Fibroblast of skin of left quadriceps (primary cell): Measurements from ENCODE around the gene GFPT2.

Source experiments
- DNase-seq, 2 experiments: peaks; one replicate each; pipeline ENCODE4 v3.0.0-alpha.2; 2013; ENCODE audit warnings: low read depth in 2 of 2

Gene GFPT2

GRCh38 chr5:180378438-180379344, 25.6 kb upstream of the GFPT2 start:
- DNase-seq, result no peak

GRCh38 chr5:180377556-180378197, 24.5 kb upstream of the GFPT2 start:
- DNase-seq, result no peak

GRCh38 chr5:180376511-180376910, 23.4 kb upstream of the GFPT2 start:
- no peak for DNase-seq

- no peak for DNase-seq
These were observed 22.8 kb upstream of the GFPT2 start for GRCh38 chr5:180375955-180376354.

- DNase-seq, result no peak
These were observed 22.2 kb upstream of the GFPT2 start for GRCh38 chr5:180375291-180375690.

GRCh38 chr5:180373870-180374269, 20.7 kb upstream of the GFPT2 start:
- DNase-seq, result no peak

GRCh38 chr5:180373454-180373853, 20.3 kb upstream of the GFPT2 start:
- DNase-seq, result no peak

GRCh38 chr5:180371949-180372348, 18.8 kb upstream of the GFPT2 start:
- DNase-seq, result no peak

GRCh38 chr5:180370861-180371641, 17.9 kb upstream of the GFPT2 start:
- DNase-seq, result no peak

- DNase-seq, result no peak
These were observed 14.9 kb upstream of the GFPT2 start for GRCh38 chr5:180367991-180368390.

- DNase-seq, result no peak
These were observed 14.2 kb upstream of the GFPT2 start for GRCh38 chr5:180367300-180367699.

- no peak for DNase-seq
These were observed 13.2 kb upstream of the GFPT2 start for GRCh38 chr5:180366326-180366725.

- DNase-seq, result no peak
These were observed 12.7 kb upstream of the GFPT2 start for GRCh38 chr5:180365829-180366228.

GRCh38 chr5:180364306-180364856, 11.2 kb upstream of the GFPT2 start:
- no peak for DNase-seq

- no peak for DNase-seq
These were observed 7.2 kb upstream of the GFPT2 start for GRCh38 chr5:180360078-180360957.

- no peak for DNase-seq
These were observed 5.6 kb upstream of the GFPT2 start for GRCh38 chr5:180358694-180359093.

- DNase-seq, result no peak
These were observed 5.0 kb upstream of the GFPT2 start for GRCh38 chr5:180358179-180358578.

- no peak for DNase-seq
These were observed 1.8 kb upstream of the GFPT2 start for GRCh38 chr5:180354966-180355365.

- no peak for DNase-seq
These were observed 880 bp upstream of the GFPT2 start for GRCh38 chr5:180353980-180354452.

GRCh38 chr5:180352116-180353047, 754 bp downstream of the GFPT2 start:
- no peak for DNase-seq
